Fibroblast of skin of left quadriceps (primary cell): ENCODE measurements around the gene OR2B2.
A peak's percentile ranks its signal among the peaks of the same experiment; 100 is the strongest.

Experiments
- DNase-seq, 2 experiments: peaks; one replicate each; pipeline ENCODE4 v3.0.0-alpha.2; 2013; ENCODE audit warnings: low read depth in 2 of 2

The OR2B2 gene

GRCh38 chr6:27893836-27894807 lies 18.1 kb downstream of the OR2B2 start:
- peak; percentile 90 to 94 for DNase-seq

DNA sequence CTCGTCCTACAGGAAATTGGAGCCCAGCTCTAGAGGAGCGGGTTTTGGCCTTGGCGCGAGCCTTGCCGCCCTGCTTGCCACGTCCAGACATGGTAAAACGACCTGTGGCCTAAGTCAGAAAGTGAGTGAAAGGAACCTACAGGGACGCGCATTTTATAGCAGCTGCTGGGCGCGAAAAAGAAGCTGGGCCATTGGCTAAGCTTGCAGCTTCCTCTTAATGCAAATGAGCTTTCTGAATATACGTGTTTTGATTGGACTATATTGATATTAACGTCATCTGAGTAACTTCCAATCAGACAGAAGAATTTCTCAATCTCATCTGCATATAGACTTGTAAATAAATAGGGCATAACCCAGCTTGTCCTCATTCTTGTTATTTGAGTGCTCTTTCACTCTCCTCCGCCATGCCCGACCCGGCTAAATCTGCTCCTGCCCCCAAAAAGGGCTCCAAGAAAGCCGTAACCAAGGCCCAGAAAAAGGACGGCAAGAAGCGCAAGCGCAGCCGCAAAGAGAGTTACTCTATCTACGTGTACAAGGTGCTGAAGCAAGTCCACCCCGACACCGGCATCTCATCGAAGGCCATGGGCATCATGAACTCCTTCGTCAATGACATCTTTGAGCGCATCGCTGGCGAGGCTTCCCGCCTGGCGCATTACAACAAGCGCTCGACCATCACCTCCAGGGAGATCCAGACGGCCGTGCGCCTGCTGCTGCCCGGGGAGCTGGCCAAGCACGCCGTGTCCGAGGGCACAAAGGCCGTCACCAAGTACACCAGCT lies 18.9 kb downstream of the OR2B2 start:
- DNase-seq = peak; percentile 95

- no peak for DNase-seq
These were observed 19.5 kb downstream of the OR2B2 start for GRCh38 chr6:27892649-27893058.

DNA sequence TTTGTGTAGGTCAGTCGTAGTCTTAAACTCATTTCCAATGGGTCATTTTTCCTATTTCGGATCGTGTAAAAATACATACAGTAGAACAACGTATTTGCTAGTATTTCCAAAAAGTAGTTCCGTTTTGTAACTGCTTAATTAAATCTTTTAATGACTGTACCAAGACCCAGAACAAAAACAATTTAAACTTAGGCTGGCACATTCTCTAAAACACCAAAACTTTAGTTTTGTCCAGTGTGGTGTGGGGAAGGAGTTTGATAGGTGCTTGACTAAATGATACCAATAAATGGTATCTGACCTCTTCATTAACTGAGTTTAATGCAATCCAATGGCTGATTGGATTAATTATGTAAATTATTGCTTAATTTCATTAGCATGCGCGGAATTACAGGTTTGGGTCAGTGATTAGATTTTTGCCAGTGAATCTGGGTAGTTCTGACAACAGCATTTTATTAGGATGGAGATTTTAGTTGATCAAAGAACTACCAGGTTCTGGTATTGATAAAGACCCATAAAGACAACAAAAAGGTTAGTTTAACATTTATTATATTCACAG lies 20.8 kb downstream of the OR2B2 start:
- DNase-seq = no peak

DNA sequence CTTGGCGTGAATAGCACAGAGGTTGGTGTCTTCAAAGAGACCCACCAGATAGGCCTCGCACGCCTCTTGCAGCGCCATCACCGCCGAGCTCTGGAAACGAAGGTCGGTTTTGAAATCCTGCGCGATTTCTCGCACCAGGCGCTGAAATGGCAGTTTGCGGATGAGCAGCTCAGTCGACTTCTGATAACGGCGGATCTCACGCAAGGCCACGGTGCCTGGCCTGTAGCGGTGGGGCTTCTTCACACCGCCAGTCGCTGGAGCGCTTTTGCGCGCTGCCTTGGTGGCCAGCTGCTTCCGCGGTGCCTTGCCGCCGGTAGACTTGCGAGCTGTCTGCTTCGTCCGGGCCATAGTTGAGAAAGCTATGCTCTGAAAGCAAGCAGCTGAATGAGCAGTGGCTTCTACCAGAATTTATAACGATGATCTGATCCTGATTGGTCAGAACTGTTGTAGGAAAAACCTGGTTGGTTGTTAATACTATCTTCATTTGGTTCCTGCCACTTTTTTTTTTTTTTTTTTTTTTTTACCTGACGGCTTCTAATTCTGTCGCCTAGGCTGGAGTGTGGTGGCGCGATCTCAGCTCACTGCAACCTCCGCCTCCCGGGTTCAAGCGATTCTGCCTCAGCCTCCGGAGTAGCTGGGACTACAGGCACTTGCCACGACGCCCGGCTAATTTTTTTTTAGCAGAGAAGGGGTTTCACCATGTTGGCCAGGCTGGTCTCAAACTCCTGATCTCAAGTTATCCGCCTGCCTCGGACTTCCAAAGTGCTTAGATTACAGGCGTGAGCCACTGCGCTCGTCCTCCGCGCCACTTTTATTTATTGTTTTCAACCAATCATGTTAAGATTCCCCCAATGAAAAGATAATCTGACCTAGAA lies 21.5 kb downstream of the OR2B2 start:
- peak; percentile 90 to 93 for DNase-seq

GRCh38 chr6:27889628-27890444 lies 22.4 kb downstream of the OR2B2 start:
- DNase-seq = no peak

DNA sequence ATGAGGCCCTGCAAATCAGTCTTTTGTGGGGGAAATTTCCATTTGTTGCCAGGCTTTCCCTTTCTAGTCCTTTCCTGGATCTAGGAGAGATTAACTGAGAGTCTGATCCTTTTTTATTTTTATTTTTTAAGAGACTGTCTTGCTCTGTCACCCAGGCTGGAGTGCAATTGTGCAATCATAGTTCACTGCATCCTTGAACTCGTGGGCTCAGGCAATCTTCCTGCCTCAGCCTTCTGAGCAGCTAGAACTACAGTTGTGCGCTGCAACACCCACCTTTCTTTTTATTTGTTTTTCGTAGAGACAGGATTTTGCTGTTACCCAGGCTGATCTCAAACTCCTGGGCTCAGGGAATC lies 22.9 kb downstream of the OR2B2 start:
- no peak for DNase-seq

- no peak for DNase-seq
These were observed 23.6 kb downstream of the OR2B2 start for GRCh38 chr6:27888566-27888965.

GRCh38 chr6:27886073-27886472 lies 26.1 kb downstream of the OR2B2 start:
- DNase-seq = no peak

GRCh38 chr6:27883136-27883535 lies 29.1 kb downstream of the OR2B2 start:
- no peak for DNase-seq

DNA sequence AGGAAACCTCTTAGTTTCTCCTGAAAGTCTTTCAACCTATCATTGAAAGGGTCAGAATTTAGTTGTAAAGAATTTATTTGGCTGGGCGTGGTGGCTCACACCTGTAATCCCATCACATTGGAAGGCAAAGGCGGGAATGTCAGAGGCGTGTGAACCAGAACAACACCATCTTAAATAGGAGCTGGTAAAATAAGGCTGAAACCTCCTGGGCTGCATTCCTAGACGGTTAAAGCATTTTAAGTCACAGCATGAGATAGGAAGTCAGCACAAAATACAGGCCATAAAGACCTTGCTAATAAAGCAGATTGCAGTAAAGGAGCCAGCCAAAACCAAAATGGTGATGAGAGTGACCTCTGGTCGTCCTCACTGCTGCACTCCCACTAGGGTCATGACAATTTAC lies 29.6 kb downstream of the OR2B2 start:
- no peak for DNase-seq

DNA sequence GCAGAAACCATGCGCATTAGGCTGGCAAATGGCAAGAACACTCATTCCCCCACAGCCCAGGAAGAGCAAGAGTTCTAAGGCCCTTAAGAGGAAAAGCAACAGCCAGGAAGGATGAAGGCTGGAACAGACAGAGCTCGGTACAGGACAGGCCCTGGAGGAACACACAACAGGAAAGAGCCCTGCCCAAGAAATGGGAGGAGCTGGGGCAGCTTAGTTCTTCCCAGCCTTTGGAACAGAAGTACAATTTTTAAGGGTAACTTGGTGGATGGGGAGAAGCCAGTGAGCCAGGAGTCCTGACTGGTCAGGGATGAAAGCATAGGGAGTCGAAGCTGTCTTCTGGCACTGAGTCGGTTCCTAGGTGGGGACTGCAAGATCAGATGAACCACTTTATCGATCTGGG lies 32.4 kb downstream of the OR2B2 start:
- no peak for DNase-seq

DNA sequence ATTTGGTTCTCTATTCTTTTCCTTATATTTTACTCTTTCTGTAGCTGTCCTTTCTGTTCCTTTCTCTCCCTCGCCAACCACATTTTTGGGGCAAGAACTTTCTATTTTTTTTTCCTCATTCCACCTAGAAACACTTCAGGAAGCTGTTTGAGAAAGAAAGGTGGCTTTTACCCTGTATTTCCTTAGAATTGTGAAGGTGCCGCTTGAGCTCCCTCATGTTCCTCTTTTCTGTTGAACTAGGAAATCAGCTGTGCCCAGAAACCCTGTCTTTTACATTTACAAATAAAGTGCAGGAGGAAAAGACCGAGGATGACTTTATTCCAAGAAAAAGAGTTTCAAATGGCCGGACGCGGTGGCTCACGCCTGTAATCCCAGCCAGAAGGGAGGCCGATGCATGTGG lies 38.2 kb downstream of the OR2B2 start:
- DNase-seq = no peak

- peak; percentile 80 for DNase-seq
These were observed 38.9 kb downstream of the OR2B2 start for GRCh38 chr6:27873021-27873940.

DNA sequence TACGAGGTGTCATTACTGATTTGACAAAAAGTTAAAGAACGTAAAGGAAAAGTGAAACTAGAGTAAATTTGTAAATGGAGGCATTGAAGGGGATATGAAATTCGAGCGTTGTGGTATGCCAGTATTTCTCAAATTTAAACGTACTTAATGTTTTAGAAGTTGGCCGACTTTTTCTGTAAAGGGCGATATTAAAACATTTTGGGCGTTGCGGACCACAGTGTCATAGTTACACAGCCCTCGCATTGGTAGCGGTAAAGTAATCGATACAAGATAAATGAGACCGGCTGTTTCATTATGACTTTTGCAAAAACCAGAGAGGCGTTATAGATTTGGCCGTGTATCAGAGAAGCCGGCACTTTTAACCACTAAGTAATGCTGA lies 39.6 kb downstream of the OR2B2 start:
- DNase-seq = no peak

- DNase-seq = peak; percentile 96 to 97
These were observed 40.1 kb downstream of the OR2B2 start for GRCh38 chr6:27871924-27872638.

DNA sequence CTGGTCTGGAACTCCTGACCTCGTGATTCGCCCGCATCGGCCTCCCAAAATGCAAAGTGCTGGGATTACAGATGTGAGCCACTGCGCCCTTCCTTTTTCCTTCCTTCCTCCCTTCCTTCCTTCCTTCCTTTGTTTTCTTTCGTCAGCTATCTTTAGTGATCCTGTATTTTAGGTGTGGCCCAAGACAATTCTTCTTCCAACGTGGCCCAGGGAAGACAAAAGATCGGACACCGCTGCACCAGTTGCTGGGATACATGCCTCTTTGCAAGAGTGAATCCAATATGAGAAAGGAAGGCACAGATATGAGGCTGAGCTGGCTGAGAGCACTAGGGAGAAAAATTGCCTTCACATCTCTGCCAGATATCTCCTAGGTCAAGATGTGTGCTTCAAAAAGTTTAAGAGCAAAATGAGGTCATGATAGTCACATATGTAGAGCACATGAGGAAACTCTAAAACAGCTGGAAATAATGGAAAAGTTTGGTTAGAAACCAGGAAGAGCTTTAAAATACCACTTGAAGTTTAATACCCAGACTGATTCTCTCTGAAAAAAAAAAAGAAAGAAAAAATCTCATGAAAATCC lies 41.8 kb downstream of the OR2B2 start:
- no peak for DNase-seq

DNA sequence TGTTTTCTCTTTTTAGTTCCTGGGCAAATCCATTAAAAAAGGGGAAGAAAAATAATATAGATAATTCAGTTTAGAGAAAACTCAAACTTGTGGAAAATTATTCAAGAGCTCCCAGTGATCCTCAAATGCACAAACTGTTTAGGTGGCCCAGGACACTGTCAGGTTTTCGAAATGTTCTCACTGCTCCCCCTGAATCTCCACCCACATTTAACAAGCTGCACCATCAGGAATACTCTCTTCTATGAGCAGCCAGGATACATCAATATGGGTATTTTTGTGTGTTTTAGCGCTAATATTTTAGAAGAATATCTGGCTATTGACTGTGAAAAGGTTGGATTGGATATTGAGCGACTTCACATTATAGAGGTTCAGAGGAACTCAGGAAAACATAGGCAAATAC lies 43.9 kb downstream of the OR2B2 start:
- DNase-seq = no peak

GRCh38 chr6:27867945-27868300 lies 44.3 kb downstream of the OR2B2 start:
- DNase-seq = no peak
